Uterus (tissue), 2 donors: Measurements from ENCODE around the gene COA5.

Experiments
- POLR2A ChIP-seq, 2 donors: fragments of 450-650 bp; IDR thresholded peaks; one replicate each; pipeline ENCODE4 v1.6.1; 2016; ENCODE audit warnings: antibody characterized with exemption in 2 of 2, mild to moderate bottlenecking in 1 of 2, moderate library complexity in 1 of 2
- TF ChIP-seq, protein P1 (sequence below), 4 experiments: fragments of 200-600 bp in 2 of 4; fragments of 450-650 bp in 2 of 4; sonication (generic) in 2 of 4; IDR thresholded peaks; one replicate each; pipeline ENCODE4 v1.5.1; 2016 to 2019; ENCODE audit warnings: antibody characterized with exemption in 4 of 4, mild to moderate bottlenecking in 2 of 4, moderate library complexity in 1 of 4

DNA sequence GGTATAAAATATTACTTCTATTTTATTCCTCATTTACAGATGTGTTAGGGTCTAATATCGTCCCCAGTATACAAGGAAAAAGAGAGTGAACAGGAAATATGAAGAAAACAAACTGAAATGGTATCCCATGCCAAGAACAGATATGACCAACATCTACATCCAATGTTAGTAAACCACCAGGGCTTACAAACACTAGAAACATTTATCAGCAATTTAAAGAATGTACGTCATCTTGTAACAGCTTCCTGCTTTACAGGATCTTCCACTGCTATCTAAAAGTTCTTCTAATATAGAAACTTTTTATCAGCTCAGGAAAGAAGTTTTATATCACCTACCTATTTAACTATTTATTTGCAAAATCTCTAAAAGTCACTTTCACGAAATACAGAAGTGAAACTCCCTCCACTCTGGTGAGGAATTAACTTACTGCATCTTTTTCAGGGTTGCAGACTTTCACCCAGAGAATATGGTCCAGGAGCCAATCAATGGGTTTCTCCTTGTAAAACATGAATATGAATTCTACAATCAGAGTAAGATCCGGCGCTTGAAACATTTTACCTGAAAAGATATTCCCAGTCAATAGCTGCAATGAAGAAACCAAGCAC is 35.3 kb upstream of the COA5 start:
- TF ChIP-seq, protein P1, sequence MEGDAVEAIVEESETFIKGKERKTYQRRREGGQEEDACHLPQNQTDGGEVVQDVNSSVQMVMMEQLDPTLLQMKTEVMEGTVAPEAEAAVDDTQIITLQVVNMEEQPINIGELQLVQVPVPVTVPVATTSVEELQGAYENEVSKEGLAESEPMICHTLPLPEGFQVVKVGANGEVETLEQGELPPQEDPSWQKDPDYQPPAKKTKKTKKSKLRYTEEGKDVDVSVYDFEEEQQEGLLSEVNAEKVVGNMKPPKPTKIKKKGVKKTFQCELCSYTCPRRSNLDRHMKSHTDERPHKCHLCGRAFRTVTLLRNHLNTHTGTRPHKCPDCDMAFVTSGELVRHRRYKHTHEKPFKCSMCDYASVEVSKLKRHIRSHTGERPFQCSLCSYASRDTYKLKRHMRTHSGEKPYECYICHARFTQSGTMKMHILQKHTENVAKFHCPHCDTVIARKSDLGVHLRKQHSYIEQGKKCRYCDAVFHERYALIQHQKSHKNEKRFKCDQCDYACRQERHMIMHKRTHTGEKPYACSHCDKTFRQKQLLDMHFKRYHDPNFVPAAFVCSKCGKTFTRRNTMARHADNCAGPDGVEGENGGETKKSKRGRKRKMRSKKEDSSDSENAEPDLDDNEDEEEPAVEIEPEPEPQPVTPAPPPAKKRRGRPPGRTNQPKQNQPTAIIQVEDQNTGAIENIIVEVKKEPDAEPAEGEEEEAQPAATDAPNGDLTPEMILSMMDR (IDR thresholded peaks at IDR 0.05) = no peak
- no peak for TF ChIP-seq POLR2A (IDR thresholded peaks at IDR 0.05)
